Smooth muscle cell (in vitro differentiated cells): Measurements from ENCODE around the gene GCLC. TPM values are rescaled to one million over a fixed set of nuclear protein-coding genes. Genes with fewer than 3 reads are reported as not detected.
"Not testable (repeated sequence)": the region's sequence is repeated elsewhere in the genome, so short reads cannot be mapped to it uniquely, and the experiment has no call there.

Experiments
- DNase-seq: peaks from one replicate; lab custom pipeline; 2025; ENCODE audit not compliant: unreplicated experiment; lab: John Stamatoyannopoulos, UW
- H2AFZ ChIP-seq: fragments of 200-600 bp; sonication (generic); 2 replicates; pipeline ENCODE4 v1.6.0; 2016; ENCODE audit warnings: antibody characterized with exemption, low read depth, mild to moderate bottlenecking
- H3F3A ChIP-seq: fragments of 200-600 bp; sonication (generic); 2 replicates; pipeline ENCODE4 v1.6.0; 2017; ENCODE audit warnings: antibody characterized with exemption, low read depth
- H3K27ac ChIP-seq: fragments of 200-600 bp; sonication (generic); 2 replicates; pipeline ENCODE4 v1.5.1; 2016; ENCODE audit warnings: low read depth, mild to moderate bottlenecking
- H3K27me3 ChIP-seq: fragments of 200-600 bp; sonication (generic); 2 replicates; pipeline ENCODE4 v1.6.1; 2016; ENCODE audit warnings: low read depth, mild to moderate bottlenecking
- H3K36me3 ChIP-seq: fragments of 200-600 bp; sonication (generic); 2 replicates; pipeline ENCODE4 v1.5.1; 2016; ENCODE audit warnings: low read depth
- H3K4me1 ChIP-seq: fragments of 200-600 bp; sonication (generic); 2 replicates; pipeline ENCODE4 v1.5.1; 2016; ENCODE audit warnings: low read depth
- H3K4me2 ChIP-seq: fragments of 200-600 bp; sonication (generic); 2 replicates; pipeline ENCODE4 v1.6.0; 2016; ENCODE audit warnings: mild to moderate bottlenecking
- H3K4me3 ChIP-seq: fragments of 200-600 bp; sonication (generic); 2 replicates; pipeline ENCODE4 v1.5.1; 2016; ENCODE audit warnings: mild to moderate bottlenecking
- H3K79me2 ChIP-seq: fragments of 200-600 bp; sonication (generic); 2 replicates; pipeline ENCODE4 v1.6.0; 2016; ENCODE audit warnings: low read depth, mild to moderate bottlenecking
- H3K9ac ChIP-seq: fragments of 200-600 bp; sonication (generic); 2 replicates; pipeline ENCODE4 v1.6.0; 2016; ENCODE audit warnings: low read depth
- H3K9me3 ChIP-seq: fragments of 200-600 bp; sonication (generic); replicated peaks from 2 replicates; pipeline ENCODE4 v1.5.1; 2016; ENCODE audit warnings: low read depth
- H4K20me1 ChIP-seq: fragments of 200-600 bp; sonication (generic); 2 replicates; pipeline ENCODE4 v1.6.0; 2016; ENCODE audit warnings: low read depth
- WGBS: methylation state at CpG from one replicate; pipeline ENCODE4 v1.1.7; 2016; ENCODE audit warnings: low lambda C conversion rate; 5-methylcytosine and 5-hydroxymethylcytosine counted together
- polyA plus RNA-seq: library from polyadenylated mRNA; unstranded; fragments of >200 nt; fragmentation: Nextera tagmentation; extraction: Ambion mirVana; gene quantifications from 2 replicates; pipeline ENCODE4 v1.2.1, GENCODE V29; 2016
- total RNA-seq: library from RNA; depleted of rRNA; stranded (reverse); fragments of >200 nt; gene quantifications from 2 replicates; pipeline ENCODE4 v1.2.3, GENCODE V29; 2014
- TF ChIP-seq, protein P1 (sequence below): fragments of 200-600 bp; sonication (generic); IDR thresholded peaks from 2 replicates; pipeline ENCODE4 v1.5.1; 2017; ENCODE audit warnings: borderline replicate concordance, mild to moderate bottlenecking, antibody characterized with exemption; ENCODE audit not compliant: insufficient read depth, poor library complexity, severe bottlenecking

Gene GCLC
- total and polyA plus RNA-seq, 2 experiments from 2014 or later: 3.7 to 7.1 TPM

DNA sequence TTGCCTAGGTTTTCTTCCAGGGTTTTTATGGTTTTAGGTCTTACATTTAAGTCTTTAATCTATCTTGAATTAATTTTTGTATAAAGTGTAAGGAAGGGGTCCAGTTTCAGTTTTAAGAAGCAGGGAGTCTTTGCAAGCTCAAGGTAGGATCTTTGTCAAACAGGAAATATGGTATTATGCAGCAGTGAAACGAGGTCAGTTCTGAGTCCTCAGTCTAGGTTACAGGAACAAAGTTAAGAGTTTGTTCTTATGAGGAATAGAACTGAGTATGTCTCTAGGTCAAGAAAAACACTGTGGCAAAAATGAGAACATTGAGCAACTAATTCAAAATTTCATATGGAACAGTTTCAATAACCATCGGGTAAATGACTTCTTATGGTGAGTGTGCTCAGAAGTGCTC, 63.6 kb downstream of the GCLC start:
- no peak overlapping the region for H3K27ac ChIP-seq
- H4K20me1 ChIP-seq: no peaks in the 10 kb centered on the region
- H3F3A ChIP-seq: no peaks in the 10 kb centered on the region
- H2AFZ ChIP-seq: no peak overlapping the region
- no peaks in the 10 kb centered on the region for H3K9me3 ChIP-seq
- peaks cover 8% of the 10 kb centered on the region for H3K27me3 ChIP-seq
- no peaks in the 10 kb centered on the region for H3K79me2 ChIP-seq
- WGBS: 80% methylated on average over 2 of the region's 2 CpGs
- H3K4me3 ChIP-seq: no peak overlapping the region
- TF ChIP-seq, protein P1, sequence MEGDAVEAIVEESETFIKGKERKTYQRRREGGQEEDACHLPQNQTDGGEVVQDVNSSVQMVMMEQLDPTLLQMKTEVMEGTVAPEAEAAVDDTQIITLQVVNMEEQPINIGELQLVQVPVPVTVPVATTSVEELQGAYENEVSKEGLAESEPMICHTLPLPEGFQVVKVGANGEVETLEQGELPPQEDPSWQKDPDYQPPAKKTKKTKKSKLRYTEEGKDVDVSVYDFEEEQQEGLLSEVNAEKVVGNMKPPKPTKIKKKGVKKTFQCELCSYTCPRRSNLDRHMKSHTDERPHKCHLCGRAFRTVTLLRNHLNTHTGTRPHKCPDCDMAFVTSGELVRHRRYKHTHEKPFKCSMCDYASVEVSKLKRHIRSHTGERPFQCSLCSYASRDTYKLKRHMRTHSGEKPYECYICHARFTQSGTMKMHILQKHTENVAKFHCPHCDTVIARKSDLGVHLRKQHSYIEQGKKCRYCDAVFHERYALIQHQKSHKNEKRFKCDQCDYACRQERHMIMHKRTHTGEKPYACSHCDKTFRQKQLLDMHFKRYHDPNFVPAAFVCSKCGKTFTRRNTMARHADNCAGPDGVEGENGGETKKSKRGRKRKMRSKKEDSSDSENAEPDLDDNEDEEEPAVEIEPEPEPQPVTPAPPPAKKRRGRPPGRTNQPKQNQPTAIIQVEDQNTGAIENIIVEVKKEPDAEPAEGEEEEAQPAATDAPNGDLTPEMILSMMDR: no peak
- no peak for DNase-seq
- no peak overlapping the region for H3K4me2 ChIP-seq
- H3K36me3 ChIP-seq: no peaks in the 10 kb centered on the region
- H3K4me1 ChIP-seq: no peaks in the 10 kb centered on the region
- H3K9ac ChIP-seq: no peak overlapping the region

DNA sequence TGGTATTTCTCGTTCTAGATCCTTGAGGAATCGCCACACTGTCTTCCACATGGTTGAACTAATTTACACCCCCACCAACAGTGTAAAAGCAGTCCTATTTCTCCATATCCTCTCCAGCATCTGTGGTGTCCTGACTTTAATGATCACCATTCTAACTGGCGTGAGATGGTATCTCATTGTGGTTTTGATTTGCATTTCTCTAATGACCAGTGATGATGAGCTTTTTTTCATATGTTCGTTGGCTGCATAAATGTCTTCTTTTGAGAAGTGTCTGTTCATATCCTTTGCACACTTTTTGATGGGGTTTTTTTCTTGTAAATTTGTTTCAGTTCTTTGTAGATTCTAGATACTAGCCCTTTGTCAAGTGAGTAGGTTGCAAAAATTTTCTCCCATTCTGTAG, 64.1 kb downstream of the GCLC start:
- H3K79me2 ChIP-seq, H3K9me3 ChIP-seq, H3K4me3 ChIP-seq, H3F3A ChIP-seq, H3K36me3 ChIP-seq, H3K27ac ChIP-seq, H3K4me1 ChIP-seq, H4K20me1 ChIP-seq, DNase-seq, H3K27me3 ChIP-seq, H2AFZ ChIP-seq, H3K9ac ChIP-seq, H3K4me2 ChIP-seq: not testable (repeated sequence)
- 88% methylated on average over 4 of the region's 4 CpGs for WGBS

DNA sequence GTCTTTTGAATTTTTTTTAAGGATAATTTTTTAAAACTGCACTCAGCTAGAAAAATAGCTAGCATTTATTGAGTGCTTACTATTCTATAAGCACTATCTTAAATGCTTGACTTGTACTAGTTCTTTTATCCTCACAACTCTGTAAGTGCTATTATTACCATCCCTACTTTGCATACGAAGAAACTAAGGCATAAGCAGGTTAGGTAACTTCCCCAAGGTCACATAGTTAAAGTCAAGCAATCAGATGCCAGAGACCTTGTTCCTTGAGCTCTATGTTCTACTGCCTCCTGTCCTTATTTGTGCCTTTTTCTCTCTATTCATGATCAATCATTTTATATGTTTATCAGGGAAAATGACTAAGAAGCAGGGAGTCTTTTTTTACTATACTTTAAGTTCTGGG, 65.0 kb downstream of the GCLC start:
- H3K36me3 ChIP-seq: no peaks in the 10 kb centered on the region
- no peak for DNase-seq
- no peaks in the 10 kb centered on the region for H3K9me3 ChIP-seq
- 83% methylated on average over 1 of the region's 1 CpG for WGBS
- no peaks in the 10 kb centered on the region for H3K79me2 ChIP-seq
- H3F3A ChIP-seq: no peaks in the 10 kb centered on the region
- no peaks in the 10 kb centered on the region for H3K4me1 ChIP-seq
- no peak overlapping the region for H3K4me2 ChIP-seq
- TF ChIP-seq, protein P1: no peak
- H3K27ac ChIP-seq: no peak overlapping the region
- no peak overlapping the region for H3K9ac ChIP-seq
- H3K27me3 ChIP-seq: no peaks in the 10 kb centered on the region
- no peak overlapping the region for H3K4me3 ChIP-seq
- no peaks in the 10 kb centered on the region for H4K20me1 ChIP-seq
- H2AFZ ChIP-seq: no peak overlapping the region

DNA sequence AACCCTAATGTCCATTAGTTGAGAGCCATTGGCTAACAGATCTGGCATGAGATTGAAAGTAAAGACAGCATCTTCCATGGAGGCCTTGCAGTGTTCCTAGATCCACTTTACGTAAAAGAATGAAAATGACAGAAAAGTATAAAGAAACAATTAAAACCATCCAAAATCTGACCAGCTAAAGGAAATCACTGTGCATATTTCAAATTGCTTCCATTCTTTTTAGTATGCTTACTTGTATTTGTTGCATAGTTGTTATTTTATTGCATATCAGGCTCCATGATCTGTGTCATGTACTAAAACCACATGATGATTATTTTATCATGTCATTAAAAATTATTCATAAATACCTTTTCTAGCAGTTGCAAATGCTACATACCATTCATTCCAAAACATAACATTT, 67.9 kb downstream of the GCLC start:
- Histone ChIP-seq H3K36me3 (no peaks in the 10 kb centered on the region), H3K27ac (no peak overlapping the region), H3K79me2 (no peaks in the 10 kb centered on the region), H2AFZ (no peak overlapping the region), H4K20me1 (no peaks in the 10 kb centered on the region), H3F3A (no peaks in the 10 kb centered on the region), H3K4me3 (no peak overlapping the region), H3K4me1 (no peaks in the 10 kb centered on the region), H3K4me2 (no peak overlapping the region), H3K9ac (no peak overlapping the region), H3K9me3 (no peaks in the 10 kb centered on the region), H3K27me3 (no peaks in the 10 kb centered on the region)
- WGBS: 92% methylated on average over 1 of the region's 1 CpG
- TF ChIP-seq, protein P1: no peak
- DNase-seq: no peak
